Activated CD4-positive, alpha-beta T cell treated with anti-CD3 and anti-CD28 coated beads, Interleukin-10, Interleukin-2, amounts not matched to agents 100 ng/mL and 50 ng/mL, durations not matched to agents 16 hours and 8 hours (primary cell): Measurements from ENCODE around the gene TSPAN13.
A peak's percentile ranks its signal among the peaks of the same experiment; 100 is the strongest.

ENCODE experiments used
- DNase-seq: peaks from one replicate; pipeline ENCODE4 v3.0.0-alpha.2; 2020

Gene TSPAN13

DNA sequence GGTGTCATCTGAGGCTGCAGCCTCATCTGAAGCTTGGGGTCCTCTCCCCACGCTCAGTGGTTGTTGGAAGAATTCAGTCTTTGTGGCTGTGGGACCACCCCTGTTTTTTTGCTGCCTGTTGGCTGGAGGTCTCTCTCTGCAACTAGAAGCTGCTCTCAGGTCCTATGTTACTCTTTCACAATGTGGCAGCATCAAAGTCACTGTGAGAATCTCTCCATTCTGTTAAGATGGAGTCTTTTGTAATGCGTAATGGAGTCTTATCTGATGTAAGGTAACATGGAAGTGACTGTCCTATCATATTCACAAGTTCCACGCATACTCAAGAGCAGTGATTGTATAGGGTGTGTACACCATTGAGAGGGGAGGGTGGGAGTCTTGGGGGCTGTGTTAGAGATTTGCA is 24.9 kb downstream of the TSPAN13 start:
- DNase-seq: no peak

- no peak for DNase-seq
Measured at GRCh38 chr7:16779051-16779450, 25.5 kb downstream of the TSPAN13 start.

GRCh38 chr7:16780596-16780995 is 27.0 kb downstream of the TSPAN13 start:
- DNase-seq: no peak

- no peak for DNase-seq
Measured at GRCh38 chr7:16785321-16785720, 31.8 kb downstream of the TSPAN13 start.

DNA sequence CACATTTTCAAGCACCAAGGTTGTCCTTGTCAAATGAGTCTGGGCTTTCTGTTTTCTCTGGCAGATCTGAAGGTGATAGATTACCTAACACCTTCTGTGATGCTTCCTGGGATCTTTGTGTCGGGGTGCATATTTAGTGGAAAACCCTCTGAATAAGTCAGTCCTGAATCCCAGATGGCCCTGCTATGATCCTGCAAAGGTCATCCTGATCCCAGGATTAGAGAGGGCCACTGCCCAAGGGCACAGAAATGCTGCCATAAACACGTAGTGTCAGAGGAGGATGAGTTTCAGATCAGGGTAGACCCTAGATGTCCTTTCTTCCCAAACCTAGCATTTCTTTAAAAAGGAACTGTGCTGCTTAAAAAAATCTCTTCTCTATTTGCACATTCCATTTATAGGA is 32.3 kb downstream of the TSPAN13 start:
- DNase-seq: no peak

- DNase-seq: no peak
Measured at GRCh38 chr7:16786257-16786656, 32.7 kb downstream of the TSPAN13 start.

DNA sequence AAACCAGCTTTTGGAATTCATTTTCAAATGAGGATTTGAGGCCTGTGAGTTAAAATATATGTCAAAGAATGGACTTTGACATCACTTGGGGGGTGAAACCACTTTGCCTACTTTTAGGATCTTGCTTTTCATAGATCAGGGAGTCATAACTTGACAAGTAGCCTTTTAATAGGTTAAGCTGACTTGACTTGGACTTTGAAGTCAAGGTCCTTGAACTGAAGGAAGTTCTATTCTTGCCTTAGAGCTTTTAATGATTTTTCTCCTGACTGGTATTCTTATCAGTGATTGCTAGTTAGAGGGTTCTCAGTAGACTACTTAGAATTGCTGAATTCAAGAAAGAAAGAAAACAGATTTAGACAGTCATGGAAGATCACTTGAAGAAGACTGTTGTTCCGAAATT is 33.6 kb downstream of the TSPAN13 start:
- no peak for DNase-seq

- no peak for DNase-seq
Measured at GRCh38 chr7:16791071-16791470, 37.5 kb downstream of the TSPAN13 start.

DNA sequence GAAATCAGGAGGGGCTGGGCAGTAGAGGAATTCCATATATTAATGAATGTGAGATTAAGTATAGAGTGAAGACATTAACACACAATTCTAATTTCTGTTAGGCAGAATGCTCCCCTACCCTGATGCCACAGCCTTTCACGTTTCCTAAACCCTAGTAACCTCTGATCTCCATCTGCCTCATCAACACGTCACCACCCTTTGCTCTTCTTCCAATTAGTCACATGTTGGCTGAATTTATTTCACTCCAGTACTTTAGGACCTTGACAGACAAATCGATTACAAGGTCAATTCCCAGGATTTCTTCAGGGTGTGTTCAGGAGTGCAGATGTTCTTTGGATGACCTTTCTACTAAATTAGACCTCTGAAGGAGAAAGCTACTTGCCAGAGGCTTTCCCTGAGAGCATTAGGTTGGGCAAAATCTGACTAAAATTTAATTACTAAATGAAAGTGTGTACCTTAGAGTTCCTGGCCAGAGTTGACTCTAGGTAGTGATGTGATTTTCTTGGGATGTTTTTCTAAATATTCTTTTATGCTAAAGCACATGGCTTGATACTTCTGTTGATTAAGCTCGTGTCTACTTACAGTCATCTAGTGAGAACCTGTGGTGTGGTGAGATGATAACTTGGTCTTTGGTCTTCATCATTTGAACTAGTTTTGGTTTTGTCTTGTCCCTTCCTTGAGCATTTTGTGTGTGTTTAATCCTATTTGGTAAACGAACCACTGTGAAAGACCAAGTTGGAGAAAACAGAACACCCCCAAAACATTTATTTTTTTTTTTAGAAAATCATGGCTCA is 38.5 kb downstream of the TSPAN13 start:
- DNase-seq: peak; percentile 60

DNA sequence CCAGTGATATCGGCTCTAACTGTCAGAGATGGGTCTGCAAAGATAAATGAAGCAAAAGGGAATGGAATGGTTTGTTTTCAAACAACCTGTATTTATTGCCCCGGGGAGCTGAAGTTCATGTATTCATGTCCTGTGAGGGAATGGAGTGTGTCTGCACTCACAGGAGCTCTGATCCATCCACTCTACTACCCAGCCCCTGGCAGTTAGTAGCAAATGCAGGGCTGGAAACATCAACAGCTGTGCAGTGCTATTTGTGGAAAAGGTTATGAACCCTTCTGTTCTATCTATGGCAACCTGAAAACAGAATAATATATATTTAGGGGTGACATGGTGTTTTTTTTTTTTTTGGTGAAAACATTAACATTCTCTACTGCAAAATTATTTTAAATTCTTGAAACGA is 41.4 kb downstream of the TSPAN13 start:
- DNase-seq: no peak

DNA sequence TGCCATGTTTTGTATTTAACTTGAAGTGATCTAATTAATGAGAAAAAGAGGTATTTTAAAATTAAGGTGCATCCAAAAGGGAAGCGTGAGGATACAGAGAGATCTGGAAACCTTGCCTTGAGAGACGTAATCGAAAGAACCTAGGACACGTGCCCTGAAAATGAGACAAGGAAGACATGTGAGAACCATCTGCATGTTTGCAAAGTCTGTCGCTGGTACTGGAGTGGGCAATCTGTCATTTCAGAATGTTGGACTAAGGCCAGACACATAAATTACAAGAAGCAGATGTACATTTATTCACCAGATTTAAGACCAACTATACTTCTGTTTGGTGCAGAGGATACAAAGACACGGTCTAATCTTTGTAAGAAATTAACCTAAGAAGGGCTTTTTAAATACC is 42.1 kb downstream of the TSPAN13 start:
- no peak for DNase-seq

GRCh38 chr7:16801111-16801542 is 47.6 kb downstream of the TSPAN13 start:
- DNase-seq: peak; percentile 58

DNA sequence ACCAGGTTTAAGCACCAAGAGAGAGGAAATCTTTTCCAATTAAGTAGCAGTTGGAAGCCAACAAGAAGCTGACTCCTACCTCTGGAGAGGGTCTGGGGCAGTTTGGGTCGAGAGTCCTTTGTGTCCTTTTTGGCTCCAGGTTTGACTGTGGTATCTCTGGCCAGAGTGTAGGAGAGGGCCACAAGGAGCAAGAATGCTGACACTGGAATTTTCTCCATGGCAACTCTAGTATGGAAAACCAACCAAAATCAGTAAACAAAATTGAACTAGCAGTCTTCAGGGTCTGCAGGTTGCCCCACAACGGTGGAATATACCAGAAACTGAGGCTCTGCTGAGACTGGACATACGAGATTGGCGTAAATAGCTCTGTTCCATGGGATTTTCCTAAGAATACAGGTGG is 48.0 kb downstream of the TSPAN13 start:
- no peak for DNase-seq

- no peak for DNase-seq
Measured at GRCh38 chr7:16803125-16803524, 49.6 kb downstream of the TSPAN13 start.

GRCh38 chr7:16803881-16804673 is 50.5 kb downstream of the TSPAN13 start:
- DNase-seq: no peak

- no peak for DNase-seq
Measured at GRCh38 chr7:16804674-16805439, 51.3 kb downstream of the TSPAN13 start, which contains the start of gene AGR2. AGR2 (minus strand) TSS chr7:16804999; CDS start chr7:16801796, 3,203 bp downstream.

GRCh38 chr7:16805441-16805840 is 51.9 kb downstream of the TSPAN13 start:
- no peak for DNase-seq

- DNase-seq: no peak
Measured at GRCh38 chr7:16810112-16810511, 56.6 kb downstream of the TSPAN13 start.

GRCh38 chr7:16810573-16810972 is 57.0 kb downstream of the TSPAN13 start:
- DNase-seq: no peak

GRCh38 chr7:16811551-16811950 is 58.0 kb downstream of the TSPAN13 start:
- DNase-seq: no peak

DNA sequence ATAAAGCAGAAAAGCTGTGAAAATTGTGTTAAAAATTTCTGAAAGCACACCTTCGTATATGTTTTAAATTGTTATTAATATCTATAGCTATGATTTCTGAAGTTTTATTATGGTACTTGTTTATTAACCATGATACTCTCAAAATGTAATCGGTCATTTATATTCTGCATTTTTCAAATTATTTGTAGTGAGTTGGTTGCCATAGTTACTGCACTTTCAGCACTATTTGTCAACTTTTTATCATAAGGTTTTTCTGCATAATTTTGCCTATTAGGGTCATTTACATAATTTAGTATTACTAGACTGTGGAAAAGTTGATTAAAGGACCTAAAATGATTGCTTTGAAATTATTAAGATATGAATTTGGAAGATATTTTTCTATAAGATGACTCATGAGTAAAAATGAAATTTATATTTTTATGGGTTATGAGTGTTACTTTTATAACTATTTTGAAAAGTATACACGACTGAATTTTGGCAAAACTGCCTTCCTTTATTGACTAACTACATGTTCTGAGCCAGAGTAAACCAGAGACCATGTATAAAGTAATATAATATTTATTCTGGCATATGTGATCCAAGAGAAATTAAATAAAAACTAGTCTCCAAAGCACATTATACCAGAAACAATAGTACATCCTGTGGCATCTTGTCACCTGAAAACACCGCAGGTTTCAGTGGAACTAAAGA is 59.1 kb downstream of the TSPAN13 start:
- DNase-seq: no peak

GRCh38 chr7:16813232-16813616 is 59.7 kb downstream of the TSPAN13 start:
- DNase-seq: no peak

- no peak for DNase-seq
Measured at GRCh38 chr7:16815001-16815400, 61.4 kb downstream of the TSPAN13 start.
